ENCODE data around the gene CARNS1. TPM values are rescaled to one million over a fixed set of nuclear protein-coding genes. Genes with fewer than 3 reads are reported as not detected.
A peak's percentile ranks its signal among the peaks of the same experiment; 100 is the strongest.

CARNS1 gene
- total and polyA plus RNA-seq, 2 donors (not counting 1 experiment from before 2014, with no cell fraction given) = 0.05 to 0.17 TPM

DNA sequence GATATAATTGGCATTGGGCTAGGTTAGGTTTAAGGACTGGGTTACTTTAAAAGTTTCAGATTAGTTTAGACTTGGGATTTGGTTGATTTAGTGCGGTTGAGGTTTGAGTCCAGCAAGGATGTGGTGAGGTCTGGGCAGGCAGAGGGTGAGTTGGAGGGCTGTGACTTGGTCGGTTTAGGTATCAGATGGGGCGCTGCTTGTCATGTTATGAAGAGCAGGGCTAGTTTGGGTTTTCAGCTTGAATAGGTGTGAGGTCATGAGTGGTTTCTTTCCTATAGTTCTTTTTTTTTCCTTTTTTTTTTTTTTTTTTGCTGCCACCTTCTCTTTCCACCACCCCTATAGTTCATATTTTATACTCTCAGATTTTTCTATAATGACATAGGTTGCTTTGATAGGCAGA is 46.9 kb upstream of the CARNS1 start:
- Histone ChIP-seq H3K36me3 (ENCODE audit: control insufficient read depth, insufficient read depth, low read length) (peaks cover 12% of the 10 kb centered on the region), H3K4me2 (ENCODE audit: extremely low read depth, insufficient read depth, low read length) (no peak overlapping the region), H4K20me1 (ENCODE audit: control insufficient read depth, extremely low read depth, insufficient read depth, low read length) (no peaks in the 10 kb centered on the region), H3K27ac (ENCODE audit: insufficient read depth, low read length) (no peak overlapping the region), H3K4me3 (replicated peaks in 1 of 4; ENCODE audit: control extremely low read depth in 1 of 4, insufficient read depth in 1 of 4, low read depth in 3 of 4, low read length in 4 of 4) (no peak overlapping the region), H3K9ac (ENCODE audit: insufficient read depth, low read length) (no peak overlapping the region), H3K9me3 (ENCODE audit: control insufficient read depth, insufficient read depth, low read depth, low read length) (no peaks in the 10 kb centered on the region), H3K4me1 (ENCODE audit: control insufficient read depth, extremely low read depth, insufficient read depth, low read length) (peaks cover 44% of the 10 kb centered on the region), H2AFZ (ENCODE audit: low read length) (no peak overlapping the region), H3K27me3 (ENCODE audit: control insufficient read depth, insufficient read depth, low read length) (no peaks in the 10 kb centered on the region), H3K79me2 (ENCODE audit: control insufficient read depth, insufficient read depth, low read length) (peaks cover 37% of the 10 kb centered on the region)
- TF ChIP-seq, protein P1, sequence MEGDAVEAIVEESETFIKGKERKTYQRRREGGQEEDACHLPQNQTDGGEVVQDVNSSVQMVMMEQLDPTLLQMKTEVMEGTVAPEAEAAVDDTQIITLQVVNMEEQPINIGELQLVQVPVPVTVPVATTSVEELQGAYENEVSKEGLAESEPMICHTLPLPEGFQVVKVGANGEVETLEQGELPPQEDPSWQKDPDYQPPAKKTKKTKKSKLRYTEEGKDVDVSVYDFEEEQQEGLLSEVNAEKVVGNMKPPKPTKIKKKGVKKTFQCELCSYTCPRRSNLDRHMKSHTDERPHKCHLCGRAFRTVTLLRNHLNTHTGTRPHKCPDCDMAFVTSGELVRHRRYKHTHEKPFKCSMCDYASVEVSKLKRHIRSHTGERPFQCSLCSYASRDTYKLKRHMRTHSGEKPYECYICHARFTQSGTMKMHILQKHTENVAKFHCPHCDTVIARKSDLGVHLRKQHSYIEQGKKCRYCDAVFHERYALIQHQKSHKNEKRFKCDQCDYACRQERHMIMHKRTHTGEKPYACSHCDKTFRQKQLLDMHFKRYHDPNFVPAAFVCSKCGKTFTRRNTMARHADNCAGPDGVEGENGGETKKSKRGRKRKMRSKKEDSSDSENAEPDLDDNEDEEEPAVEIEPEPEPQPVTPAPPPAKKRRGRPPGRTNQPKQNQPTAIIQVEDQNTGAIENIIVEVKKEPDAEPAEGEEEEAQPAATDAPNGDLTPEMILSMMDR (conservative IDR thresholded peaks at IDR 0.05 in 1 of 2, IDR thresholded peaks at IDR 0.05 in 1 of 2; ENCODE audit: low read depth in 1 of 2, low read length in 2 of 2) = no peak
- no peak for TF ChIP-seq EZH2 (IDR thresholded peaks at IDR 0.05; ENCODE audit: low read length, missing control alignments)
- DNase-seq (ENCODE audit: low read depth in 2 of 2) = no peak

DNA sequence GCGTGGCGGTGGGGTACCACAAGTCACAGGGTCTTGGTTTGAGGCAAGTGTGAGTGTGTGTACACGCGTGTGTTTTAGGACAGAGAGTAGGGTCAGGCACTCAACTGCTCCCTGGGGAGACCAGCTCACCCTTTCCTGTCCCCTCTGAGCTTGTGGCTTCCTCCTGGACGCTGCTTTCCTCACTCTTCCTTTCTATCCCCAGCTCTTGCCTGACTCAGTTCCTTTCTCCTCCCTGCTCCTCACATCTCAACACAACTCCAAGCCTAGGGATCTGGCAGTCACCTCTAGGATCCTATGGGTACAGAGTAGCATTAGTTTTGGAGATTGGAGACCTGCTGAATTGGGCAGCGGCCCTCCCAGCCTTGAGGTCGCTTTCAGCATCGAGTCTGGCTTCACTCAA is 46.2 kb upstream of the CARNS1 start:
- H3K27me3 ChIP-seq (ENCODE audit: control insufficient read depth, insufficient read depth, low read length) = no peaks in the 10 kb centered on the region
- H3K79me2 ChIP-seq (ENCODE audit: control insufficient read depth, insufficient read depth, low read length) = peaks cover 37% of the 10 kb centered on the region
- no peak overlapping the region for H2AFZ ChIP-seq (ENCODE audit: low read length)
- no peak overlapping the region for H3K4me3 ChIP-seq (replicated peaks in 1 of 4; ENCODE audit: control extremely low read depth in 1 of 4, insufficient read depth in 1 of 4, low read depth in 3 of 4, low read length in 4 of 4)
- H3K9ac ChIP-seq (ENCODE audit: insufficient read depth, low read length) = no peak overlapping the region
- H3K4me1 ChIP-seq (ENCODE audit: control insufficient read depth, extremely low read depth, insufficient read depth, low read length) = peaks cover 48% of the 10 kb centered on the region
- H3K36me3 ChIP-seq (ENCODE audit: control insufficient read depth, insufficient read depth, low read length) = peaks cover 12% of the 10 kb centered on the region
- peak overlapping the region; percentile 44 for H3K27ac ChIP-seq (ENCODE audit: insufficient read depth, low read length)
- no peak for TF ChIP-seq EZH2 (IDR thresholded peaks at IDR 0.05; ENCODE audit: low read length, missing control alignments)
- TF ChIP-seq, protein P1 (conservative IDR thresholded peaks at IDR 0.05 in 1 of 2, IDR thresholded peaks at IDR 0.05 in 1 of 2; ENCODE audit: low read depth in 1 of 2, low read length in 2 of 2) = no peak
- H3K9me3 ChIP-seq (ENCODE audit: control insufficient read depth, insufficient read depth, low read depth, low read length) = no peaks in the 10 kb centered on the region
- H3K4me2 ChIP-seq (ENCODE audit: extremely low read depth, insufficient read depth, low read length) = no peak overlapping the region
- DNase-seq (ENCODE audit: low read depth in 2 of 2) = no peak
- H4K20me1 ChIP-seq (ENCODE audit: control insufficient read depth, extremely low read depth, insufficient read depth, low read length) = no peaks in the 10 kb centered on the region

DNA sequence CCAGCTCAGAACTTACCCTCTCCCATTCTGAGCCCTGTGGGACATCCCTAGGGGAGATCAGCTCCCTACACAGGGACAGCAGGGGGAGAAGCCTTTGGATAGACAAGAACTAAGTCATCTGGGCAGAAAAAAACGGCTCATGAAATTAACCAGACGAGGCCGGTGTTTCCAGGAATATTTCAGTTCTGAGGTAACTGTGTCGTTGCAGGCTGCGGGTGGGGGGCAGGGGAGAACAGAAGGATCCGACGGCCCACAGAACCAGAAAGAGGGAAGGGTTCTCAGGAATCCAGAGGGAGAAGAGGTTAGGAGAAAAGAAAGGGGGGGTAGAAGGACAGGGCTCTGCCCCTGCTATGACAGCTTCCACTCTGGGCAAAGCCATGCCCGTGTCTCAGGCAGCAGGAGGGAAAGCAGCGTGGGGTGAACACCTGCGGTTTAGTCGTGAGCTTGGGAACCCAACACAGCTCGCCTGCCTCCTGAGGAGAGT is 45.6 kb upstream of the CARNS1 start:
- peaks cover 37% of the 10 kb centered on the region for H3K79me2 ChIP-seq (ENCODE audit: control insufficient read depth, insufficient read depth, low read length)
- H3K27ac ChIP-seq (ENCODE audit: insufficient read depth, low read length) = peak overlapping the region; percentile 44
- no peaks in the 10 kb centered on the region for H4K20me1 ChIP-seq (ENCODE audit: control insufficient read depth, extremely low read depth, insufficient read depth, low read length)
- peaks cover 54% of the 10 kb centered on the region for H3K4me1 ChIP-seq (ENCODE audit: control insufficient read depth, extremely low read depth, insufficient read depth, low read length)
- H3K27me3 ChIP-seq (ENCODE audit: control insufficient read depth, insufficient read depth, low read length) = no peaks in the 10 kb centered on the region
- peak in 1 of 2 donors; percentile 73 for DNase-seq (ENCODE audit: low read depth in 2 of 2)
- H3K4me2 ChIP-seq (ENCODE audit: extremely low read depth, insufficient read depth, low read length) = peak overlapping the region; percentile 66
- no peak overlapping the region for H3K4me3 ChIP-seq (replicated peaks in 1 of 4; ENCODE audit: control extremely low read depth in 1 of 4, insufficient read depth in 1 of 4, low read depth in 3 of 4, low read length in 4 of 4)
- TF ChIP-seq, protein P1 (conservative IDR thresholded peaks at IDR 0.05 in 1 of 2, IDR thresholded peaks at IDR 0.05 in 1 of 2; ENCODE audit: low read depth in 1 of 2, low read length in 2 of 2) = no peak
- TF ChIP-seq EZH2 (IDR thresholded peaks at IDR 0.05; ENCODE audit: low read length, missing control alignments) = no peak
- no peak overlapping the region for H2AFZ ChIP-seq (ENCODE audit: low read length)
- H3K9ac ChIP-seq (ENCODE audit: insufficient read depth, low read length) = no peak overlapping the region
- H3K36me3 ChIP-seq (ENCODE audit: control insufficient read depth, insufficient read depth, low read length) = peaks cover 6% of the 10 kb centered on the region
- no peaks in the 10 kb centered on the region for H3K9me3 ChIP-seq (ENCODE audit: control insufficient read depth, insufficient read depth, low read depth, low read length)

Measured in fibroblast of lung (primary cell).